GM12878 (cell line): ENCODE data around the gene SORBS2. TPM values are rescaled to one million over a fixed set of nuclear protein-coding genes. Genes with fewer than 3 reads are reported as not detected.

ENCODE experiments used
- ATAC-seq: fragments of 200-7000 bp; cut with Tn5 transposase; 3 replicates; pipeline ENCODE4 v1.9.1; 2020; ENCODE audit warnings: mild to moderate bottlenecking, moderate library complexity
- BruUV-seq: library from RNA; stranded (reverse); fragments of 400-500 nt; replicated peaks from 2 replicates; lab custom pipeline; 2021; lab: Mats Ljungman, UMichigan
- CTCF ChIA-PET: fragments of 300-600 bp; sonication (Branson Sonifier 250); formaldehyde crosslinking; extraction: SDS; loops from one replicate; lab custom pipeline; 2021; ENCODE audit warnings: inconsistent platforms; lab: Yijun Ruan, JAX
- POLR2A ChIA-PET: fragments of 350-600 bp; formaldehyde crosslinking; extraction: SDS; loops from one replicate; lab custom pipeline; 2021; ENCODE audit warnings: inconsistent platforms; lab: Charles Lee
- RAD21 ChIA-PET: fragments of 300-600 bp; sonication (Branson Sonifier 250); formaldehyde crosslinking; loops from one replicate; lab custom pipeline; 2023; ENCODE audit warnings: antibody characterized with exemption; ENCODE audit not compliant: unreplicated experiment; lab: Charles Lee
- SMC1A ChIA-PET: fragments of 300-600 bp; sonication (Branson Sonifier 250); formaldehyde crosslinking; loops from one replicate; lab custom pipeline; 2023; ENCODE audit not compliant: unreplicated experiment, uncharacterized antibody; lab: Charles Lee
- DNase-seq: peaks from one replicate; pipeline ENCODE4 v3.0.0-alpha.2; 2011; ENCODE audit warnings: low read depth, low spot score
- FAIRE-seq: peaks from 3 replicates; lab custom pipeline; 2011; peaks lifted over from hg19 to GRCh38; lab: Jason Lieb, UNC
- H2AFZ ChIP-seq: 2 replicates; pipeline ENCODE4 v1.6.0; 2011; ENCODE audit warnings: low read depth, low read length, control low read depth; ENCODE audit not compliant: control insufficient read depth
- H3K27ac ChIP-seq: 2 replicates; pipeline ENCODE4 v1.5.1; 2011; ENCODE audit warnings: control low read depth; ENCODE audit not compliant: control insufficient read depth, insufficient read depth
- H3K27me3 ChIP-seq, 2 experiments: replicated peaks in 1 of 2; 2 replicates each; pipeline versions ENCODE4 v1.6.0 to v1.6.1; 2011; ENCODE audit warnings: low read length in 1 of 2; ENCODE audit not compliant: control insufficient read depth in 2 of 2, insufficient read depth in 2 of 2
- H3K36me3 ChIP-seq, 2 experiments: 2 replicates each; pipeline ENCODE4 v1.5.1; 2011; ENCODE audit warnings: low read length in 1 of 2; ENCODE audit not compliant: control insufficient read depth in 2 of 2, insufficient read depth in 2 of 2
- H3K4me1 ChIP-seq: 2 replicates; pipeline ENCODE4 v1.6.1; 2011; ENCODE audit warnings: mild to moderate bottlenecking, low read length, moderate library complexity, mixed read lengths; ENCODE audit not compliant: control insufficient read depth, insufficient read depth
- H3K4me2 ChIP-seq: 2 replicates; pipeline ENCODE4 v1.6.0; 2011; ENCODE audit warnings: control low read depth; ENCODE audit not compliant: control insufficient read depth, insufficient read depth
- H3K4me3 ChIP-seq: fragments of 200-600 bp; sonication (generic); 2 replicates; pipeline ENCODE4 v1.5.1; 2016
- H3K79me2 ChIP-seq: 2 replicates; pipeline ENCODE4 v1.6.0; 2011; ENCODE audit warnings: low read length; ENCODE audit not compliant: control insufficient read depth, insufficient read depth
- H3K9ac ChIP-seq: 2 replicates; pipeline ENCODE4 v1.8.0; 2011; ENCODE audit warnings: low read length, control low read depth, mixed read lengths; ENCODE audit not compliant: control insufficient read depth, insufficient read depth
- H3K9me3 ChIP-seq: replicated peaks from 3 replicates; pipeline ENCODE4 v1.5.1; 2011; ENCODE audit warnings: mild to moderate bottlenecking, low read length; ENCODE audit not compliant: control insufficient read depth, insufficient read depth
- H4K20me1 ChIP-seq: 2 replicates; pipeline ENCODE4 v1.6.0; 2011; ENCODE audit not compliant: control insufficient read depth, insufficient read depth
- ATF2 ChIP-seq: IDR thresholded peaks from 2 replicates; pipeline ENCODE4 v1.6.1; 2012; ENCODE audit warnings: low read length, inconsistent platforms
- BACH1 ChIP-seq: fragments of 450-650 bp; IDR thresholded peaks from 2 replicates; pipeline ENCODE4 v1.6.1; 2017; ENCODE audit warnings: mild to moderate bottlenecking, borderline replicate concordance
- CBFB ChIP-seq: IDR thresholded peaks from 2 replicates; pipeline ENCODE4 v1.6.1; 2016; ENCODE audit warnings: antibody characterized with exemption, low read depth
- IRF5 ChIP-seq: fragments of 450-650 bp; IDR thresholded peaks from 2 replicates; pipeline ENCODE4 v1.6.1; 2017; ENCODE audit warnings: borderline replicate concordance
- MAX ChIP-seq: IDR thresholded peaks from 2 replicates; pipeline ENCODE4 v1.6.1; 2012; ENCODE audit warnings: low read depth, low read length, improper control_type of control experiment
- MTA2 ChIP-seq: fragments of 450-650 bp; IDR thresholded peaks from 2 replicates; pipeline ENCODE4 v1.6.1; 2016; ENCODE audit warnings: low read depth, mild to moderate bottlenecking, moderate library complexity
- PKNOX1 ChIP-seq: fragments of 450-650 bp; IDR thresholded peaks from 2 replicates; pipeline ENCODE4 v1.6.1; 2016; ENCODE audit warnings: mild to moderate bottlenecking
- POLR2A ChIP-seq: IDR thresholded peaks from 2 replicates; pipeline ENCODE4 v1.6.1; 2011; ENCODE audit warnings: low read depth, mild to moderate bottlenecking, low read length
- SIN3A ChIP-seq: IDR thresholded peaks from 2 replicates; pipeline ENCODE4 v1.6.1; 2012; ENCODE audit warnings: low read depth, low read length, improper control_type of control experiment
- STAT3 ChIP-seq: IDR thresholded peaks from 2 replicates; pipeline ENCODE4 v1.6.1; 2011; ENCODE audit warnings: low read depth, low read length, improper control_type of control experiment
- USF2 ChIP-seq: IDR thresholded peaks from 2 replicates; pipeline ENCODE4 v1.6.1; 2011; ENCODE audit warnings: low read depth, low read length, improper control_type of control experiment, borderline replicate concordance
- YY1 ChIP-seq: IDR thresholded peaks from 2 replicates; pipeline ENCODE4 v1.6.1; 2011; ENCODE audit warnings: low read depth, mild to moderate bottlenecking, low read length
- ZNF217 ChIP-seq: fragments of 450-650 bp; IDR thresholded peaks from 2 replicates; pipeline ENCODE4 v1.6.1; 2017; ENCODE audit warnings: antibody characterized with exemption, mild to moderate bottlenecking
- ZNF384 ChIP-seq: IDR thresholded peaks from 2 replicates; pipeline ENCODE4 v1.6.1; 2012; ENCODE audit warnings: low read depth, mild to moderate bottlenecking, low read length, improper control_type of control experiment, borderline replicate concordance
- WGBS: methylation state at CpG from one replicate; pipeline ENCODE4 v1.1.6; 2016; ENCODE audit warnings: low lambda C conversion rate; ENCODE audit not compliant: insufficient replicate concordance, insufficient coverage; ENCODE audit errors: missing lambda C conversion rate; 5-methylcytosine and 5-hydroxymethylcytosine counted together
- in situ Hi-C: fragments of 300-500 bp; cut with MboI; formaldehyde crosslinking; loops from 9 replicates; pipeline ENCODE4 v1.14.3; 2018; ENCODE audit warnings: mixed read lengths
- intact Hi-C: fragments of 100-400 bp; cut with micrococcal nuclease; formaldehyde crosslinking; loops from one replicate; pipeline ENCODE4 v1.14.2; 2022; ENCODE audit not compliant: unreplicated experiment
- polyA plus RNA-seq, 11 experiments: library from polyadenylated mRNA; depleted of rRNA in 4 of 11; unstranded in 6 of 11; stranded (reverse) in 5 of 11; fragments of >200 nt; fragmentation: Nextera tagmentation in 4 of 11; fragmentation: Illumina TruSeq in 1 of 11; extraction: Ambion mirVana in 4 of 11; extraction: Trizol in 1 of 11; gene quantifications; 1 replicate in 1 of 11; 2 replicates in 10 of 11; pipeline versions ENCODE4 v1.2.1 to v1.2.3, GENCODE V29; 2011 to 2016; ENCODE audit warnings: inconsistent platforms in 2 of 11, missing spikeins in 2 of 11, low read depth in 1 of 11
- total RNA-seq, 4 experiments: library from RNA; depleted of rRNA in 3 of 4; stranded (reverse); fragments of >200 nt in 3 of 4; fragmentation: Illumina TruSeq in 1 of 4; extraction: Trizol in 1 of 4; gene quantifications; 2 replicates each; pipeline versions ENCODE4 v1.2.1 to v1.2.3, GENCODE V29; 2013 to 2021

Gene SORBS2
- total and polyA plus RNA-seq, 10 of the 15 experiments (the other 5 are each of a cell fraction or from before 2014, with no cell fraction given): 0.06 to 3.0 (median 0.79) TPM

- RAD21 ChIA-PET: no interaction called here
- Histone ChIP-seq H3K4me2 (no peak overlapping the region), H3K9ac (no peak overlapping the region), H3K36me3 (no peaks in the 10 kb centered on the region), H3K79me2 (no peaks in the 10 kb centered on the region), H3K27me3 (no peaks in the 10 kb centered on the region), H2AFZ (no peak overlapping the region), H3K27ac (no peak overlapping the region), H3K4me3 (no peak overlapping the region), H4K20me1 (no peaks in the 10 kb centered on the region), H3K4me1 (no peaks in the 10 kb centered on the region), H3K9me3 (no peaks in the 10 kb centered on the region)
- CTCF ChIA-PET: no interaction called here
- DNase-seq (no peak), FAIRE-seq (no peak), ATAC-seq (no peak)
- 71% methylated on average over 3 of the region's 3 CpGs for WGBS
- intact Hi-C loops: no loop called here
- TF ChIP-seq ZNF384 (no peak), BACH1 (no peak), YY1 (no peak), ATF2 (no peak), IRF5 (no peak), PKNOX1 (no peak), STAT3 (no peak), MAX (no peak), POLR2A (no peak), USF2 (no peak), SIN3A (no peak), MTA2 (no peak), ZNF217 (no peak), CBFB (no peak)
- SMC1A ChIA-PET: no interaction called here
- no TSS peak for BruUV-seq
- POLR2A ChIA-PET: no interaction called here
- in situ Hi-C loops: no loop called here
Observed at GRCh38 chr4:185697488-185697887, 114.5 kb downstream of the SORBS2 start.
